Spleen (tissue), 7 donors: Measurements from ENCODE around the gene METTL1.

Experiments
- POLR2A ChIP-seq, 3 donors: fragments of 450-650 bp; IDR thresholded peaks; one replicate each; pipeline ENCODE4 v1.5.1; 2017; ENCODE audit warnings: antibody characterized with exemption in 3 of 3, mild to moderate bottlenecking in 1 of 3
- POLR2AphosphoS5 ChIP-seq, 3 donors: sonication (generic); formaldehyde crosslinking; IDR thresholded peaks; one replicate each; pipeline ENCODE4 v1.5.1; 2017; ENCODE audit warnings: antibody characterized with exemption in 3 of 3
- TF ChIP-seq, protein P1 (sequence below), 11 experiments: fragments of 200-600 bp in 7 of 11; fragments of 450-650 bp in 4 of 11; sonication (generic) in 4 of 11; IDR thresholded peaks in 8 of 11; conservative IDR thresholded peaks in 3 of 11; 1 replicate in 7 of 11; 2 replicates in 4 of 11; pipeline versions ENCODE4 v1.4.0 to v1.8.0; 2016 to 2021; ENCODE audit warnings: antibody characterized with exemption in 11 of 11, inconsistent platforms in 4 of 11, mild to moderate bottlenecking in 1 of 11
- donor health status: DM: no; HTN: no; CAD: no; lungs with moderate emphysema.
- donor health status: DM: no; HTN: no; CAD: no.
- donor health status: DM: no; HTN: no; CAD: no.

DNA sequence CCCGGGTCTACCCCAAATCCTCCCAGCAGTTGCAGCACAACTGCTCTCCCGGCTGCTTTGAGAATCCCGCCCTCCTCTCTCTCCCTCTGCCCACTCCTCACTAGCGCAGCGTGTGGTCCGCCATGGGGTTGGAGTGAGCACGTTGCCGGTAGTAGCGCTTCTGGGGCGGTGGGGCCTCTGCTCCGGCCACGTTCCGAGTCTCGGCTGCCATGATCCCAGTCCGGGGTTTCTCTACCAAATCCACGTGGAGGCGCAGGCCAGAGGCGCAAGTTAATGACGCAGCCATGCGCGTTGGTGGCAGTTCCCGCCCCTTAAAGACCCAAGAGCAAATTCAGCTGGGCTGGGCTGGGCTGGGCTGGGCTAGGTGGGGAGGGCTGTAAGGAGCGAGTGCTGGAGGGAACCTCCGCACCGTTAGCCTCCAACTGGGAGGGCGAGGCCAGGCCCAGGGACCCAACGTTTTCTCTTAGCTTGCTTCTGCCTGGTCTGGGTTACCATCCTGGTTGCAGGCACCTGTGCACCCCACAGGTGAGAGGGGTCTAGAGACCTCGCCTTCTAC, at the start of gene METTL1:
- TF ChIP-seq, protein P1, sequence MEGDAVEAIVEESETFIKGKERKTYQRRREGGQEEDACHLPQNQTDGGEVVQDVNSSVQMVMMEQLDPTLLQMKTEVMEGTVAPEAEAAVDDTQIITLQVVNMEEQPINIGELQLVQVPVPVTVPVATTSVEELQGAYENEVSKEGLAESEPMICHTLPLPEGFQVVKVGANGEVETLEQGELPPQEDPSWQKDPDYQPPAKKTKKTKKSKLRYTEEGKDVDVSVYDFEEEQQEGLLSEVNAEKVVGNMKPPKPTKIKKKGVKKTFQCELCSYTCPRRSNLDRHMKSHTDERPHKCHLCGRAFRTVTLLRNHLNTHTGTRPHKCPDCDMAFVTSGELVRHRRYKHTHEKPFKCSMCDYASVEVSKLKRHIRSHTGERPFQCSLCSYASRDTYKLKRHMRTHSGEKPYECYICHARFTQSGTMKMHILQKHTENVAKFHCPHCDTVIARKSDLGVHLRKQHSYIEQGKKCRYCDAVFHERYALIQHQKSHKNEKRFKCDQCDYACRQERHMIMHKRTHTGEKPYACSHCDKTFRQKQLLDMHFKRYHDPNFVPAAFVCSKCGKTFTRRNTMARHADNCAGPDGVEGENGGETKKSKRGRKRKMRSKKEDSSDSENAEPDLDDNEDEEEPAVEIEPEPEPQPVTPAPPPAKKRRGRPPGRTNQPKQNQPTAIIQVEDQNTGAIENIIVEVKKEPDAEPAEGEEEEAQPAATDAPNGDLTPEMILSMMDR (IDR thresholded peaks at IDR 0.05 in 8 of 11, conservative IDR thresholded peaks at IDR 0.05 in 3 of 11): no peak
- TF ChIP-seq POLR2AphosphoS5 (IDR thresholded peaks at IDR 0.05): peak; percentile 79 to 85 (median 85)
- peak in 1 of 3 donors; percentile 21 for TF ChIP-seq POLR2A (IDR thresholded peaks at IDR 0.05)
